Hematopoietic multipotent progenitor cell treated with erythropoietin and hydrocortisone succinate and interleukin-3 and kit ligand, for 17 days (in vitro differentiated cells): ENCODE data around the gene WWC2.

Experiments
- DNase-seq: peaks from one replicate; pipeline ENCODE4 v3.0.0-alpha.2; 2015; ENCODE audit warnings: low spot score

Gene WWC2

DNA sequence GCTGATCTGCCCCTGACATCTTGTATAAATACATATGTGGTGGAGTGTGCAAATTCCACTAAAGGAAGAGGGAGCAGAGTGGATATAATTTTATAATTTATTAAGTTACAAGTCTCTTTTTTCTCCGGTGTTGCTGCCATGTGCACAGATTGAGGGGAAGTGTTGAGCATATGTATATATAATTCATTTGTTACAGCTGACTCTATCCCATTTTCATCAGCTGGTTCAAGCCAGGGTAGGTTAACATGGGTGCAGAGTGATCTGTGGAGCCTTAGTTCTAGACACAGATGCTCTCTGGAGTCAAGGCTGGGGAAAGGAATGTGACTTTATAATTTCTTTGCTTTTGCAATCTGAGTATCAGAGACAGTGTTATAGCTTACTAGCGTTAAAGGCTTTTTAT lies 103.5 kb downstream of the WWC2 start:
- DNase-seq, result no peak

DNA sequence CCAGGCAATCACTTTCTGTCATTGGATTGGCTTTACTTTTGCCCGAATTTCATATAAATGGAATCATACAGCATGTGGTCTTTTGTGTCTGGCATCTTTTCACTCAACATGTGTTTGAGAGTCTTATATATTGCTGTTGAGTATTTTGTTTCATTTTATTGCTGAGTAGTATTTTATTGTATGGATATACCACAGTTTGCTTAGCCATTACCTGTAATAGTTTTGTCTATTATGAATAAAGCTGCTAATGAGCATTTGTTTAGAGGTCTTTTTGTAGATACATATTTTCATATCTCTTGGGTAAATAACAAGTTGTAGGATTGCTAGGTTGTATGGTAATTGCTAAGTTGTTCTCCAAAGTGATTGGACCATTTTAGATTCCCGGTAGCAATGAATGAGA lies 105.7 kb downstream of the WWC2 start:
- no peak for DNase-seq

DNA sequence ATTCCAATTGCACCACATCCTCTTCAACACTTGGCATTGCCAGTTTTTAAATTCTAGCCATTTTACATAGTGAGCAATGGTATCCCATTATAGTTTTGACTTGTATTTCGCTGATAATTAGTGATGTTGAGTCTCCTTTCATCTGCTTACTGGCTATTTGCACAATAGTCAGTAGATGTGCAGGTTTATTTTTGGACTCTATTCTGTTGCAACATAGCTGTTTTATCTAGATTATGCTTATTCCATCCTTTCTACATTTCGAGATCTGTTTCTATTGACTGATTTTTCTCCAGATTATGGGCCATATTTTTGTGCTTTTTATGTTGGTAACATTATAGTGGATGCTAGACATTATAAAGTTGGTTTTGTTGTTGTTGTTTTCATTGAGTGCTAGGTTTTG lies 106.1 kb downstream of the WWC2 start:
- DNase-seq, result no peak

DNA sequence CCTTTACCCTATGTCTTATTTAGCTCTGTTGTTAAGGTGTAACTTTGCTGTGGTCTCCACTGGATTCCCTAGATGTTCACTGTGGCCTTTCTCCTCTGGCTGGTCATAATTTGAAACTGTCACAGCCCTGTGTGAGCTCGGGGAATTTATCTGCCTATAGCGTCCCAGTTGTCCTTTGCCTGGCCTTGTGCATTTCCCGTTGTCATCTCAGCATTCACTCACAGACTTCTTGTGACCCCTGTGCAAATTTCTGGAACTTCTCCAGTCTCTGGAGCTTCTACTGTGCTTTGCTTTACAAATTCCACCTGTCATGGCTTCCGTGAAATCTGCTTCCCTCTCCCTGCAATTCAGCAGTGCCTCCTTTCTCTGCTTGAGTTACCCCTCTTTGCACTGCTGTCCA lies 106.7 kb downstream of the WWC2 start:
- no peak for DNase-seq

DNA sequence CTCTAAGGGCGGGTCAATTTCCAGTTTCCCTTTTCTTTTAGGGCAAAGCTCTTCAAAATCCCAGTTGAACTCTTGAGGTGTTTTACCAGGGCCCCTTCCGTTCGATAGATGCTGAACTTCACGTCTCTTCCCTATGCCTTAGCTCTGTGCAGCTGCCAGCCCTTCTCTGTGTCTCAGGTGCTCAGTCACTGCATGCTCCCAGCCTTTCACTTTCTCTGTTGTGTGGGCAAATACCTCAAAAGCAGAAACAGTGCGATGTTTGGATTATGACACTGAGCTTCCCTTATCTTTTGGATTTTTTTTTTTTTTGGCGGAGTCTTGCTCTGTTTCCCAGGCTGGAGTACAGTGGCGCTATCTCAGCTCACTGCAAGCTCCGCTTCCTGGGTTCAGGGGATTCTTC lies 112.5 kb downstream of the WWC2 start:
- DNase-seq, result no peak

DNA sequence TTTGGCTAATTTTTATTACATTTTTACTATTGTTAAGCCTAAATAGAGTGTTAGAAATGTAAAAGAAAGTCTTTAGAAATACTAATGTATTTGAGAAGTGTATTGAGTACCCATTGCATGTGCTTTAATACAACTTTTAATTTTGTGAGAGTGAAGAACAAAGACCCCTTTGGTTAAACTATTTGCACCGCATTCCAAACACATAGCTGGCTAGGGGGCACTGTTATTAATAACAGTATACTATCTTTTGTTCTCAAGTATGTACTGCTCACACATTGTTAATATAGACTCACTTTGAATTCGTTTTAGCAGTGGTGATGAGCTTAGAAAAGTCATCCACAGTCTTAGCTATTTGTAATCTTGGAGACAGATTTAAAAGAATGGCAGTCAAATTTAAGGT lies 114.9 kb downstream of the WWC2 start:
- DNase-seq, result no peak

DNA sequence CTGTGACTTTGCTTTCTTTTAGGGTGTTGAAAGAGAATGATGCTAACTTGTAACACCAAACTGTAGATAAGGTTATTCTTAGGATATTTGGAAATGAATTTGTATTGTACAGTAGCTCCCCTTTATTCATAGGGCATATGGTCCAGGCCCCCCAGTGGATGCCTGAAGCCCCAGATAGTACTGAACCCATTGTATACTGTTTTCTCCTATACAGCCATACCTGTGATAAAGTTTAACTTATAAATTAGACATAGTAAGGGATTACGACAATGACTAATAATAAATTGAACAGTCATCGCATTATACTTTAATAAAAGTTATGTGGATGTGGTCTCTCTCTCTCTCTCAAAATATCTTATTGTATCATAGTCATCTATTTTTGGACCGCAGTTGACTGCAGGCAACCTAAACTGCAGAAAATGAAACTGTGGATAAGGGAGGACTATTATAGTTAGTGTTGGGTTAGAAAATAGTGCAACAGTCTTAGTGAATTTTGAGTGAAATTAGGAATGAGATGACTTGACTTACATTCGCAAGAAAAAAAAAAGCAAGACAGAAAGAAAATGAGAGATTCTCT lies 115.9 kb downstream of the WWC2 start:
- DNase-seq, result no peak

DNA sequence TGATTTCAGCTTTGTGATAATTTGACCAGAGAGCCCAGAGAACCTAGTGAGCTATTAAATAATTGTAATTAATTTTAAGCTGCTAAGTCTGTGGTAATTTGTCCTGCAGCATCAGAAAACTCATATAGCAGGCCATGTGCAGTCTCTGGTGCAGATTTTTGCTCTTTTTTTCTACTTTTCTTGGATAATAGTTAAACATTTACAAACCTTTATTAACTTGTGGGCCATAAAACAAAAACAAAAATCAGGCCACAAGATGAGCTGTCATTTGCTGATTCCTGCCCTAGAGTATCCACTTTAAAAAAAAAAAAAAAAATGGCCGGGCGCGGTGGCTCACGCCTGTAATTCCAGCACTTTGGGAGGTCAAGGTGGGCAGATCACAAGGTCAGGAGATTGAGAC lies 121.2 kb downstream of the WWC2 start:
- no peak for DNase-seq

DNA sequence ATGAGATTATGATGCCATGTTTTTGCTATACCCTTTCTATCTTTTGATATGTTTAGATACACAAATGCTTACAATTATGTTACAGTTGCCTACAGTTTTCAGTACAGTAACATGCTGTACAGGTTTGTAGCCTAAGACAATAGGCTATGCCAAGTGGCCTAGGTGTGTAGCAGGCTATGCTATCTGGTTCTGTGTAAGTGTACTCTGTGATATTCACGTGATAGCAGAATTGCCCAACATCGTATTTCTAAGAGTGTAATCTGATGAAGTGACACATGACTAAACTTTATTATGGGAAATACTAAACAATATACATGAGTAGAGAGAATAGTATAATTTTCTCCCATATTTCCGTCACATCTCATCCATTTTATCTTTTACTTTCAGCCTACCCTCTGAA lies 124.0 kb downstream of the WWC2 start:
- no peak for DNase-seq

DNA sequence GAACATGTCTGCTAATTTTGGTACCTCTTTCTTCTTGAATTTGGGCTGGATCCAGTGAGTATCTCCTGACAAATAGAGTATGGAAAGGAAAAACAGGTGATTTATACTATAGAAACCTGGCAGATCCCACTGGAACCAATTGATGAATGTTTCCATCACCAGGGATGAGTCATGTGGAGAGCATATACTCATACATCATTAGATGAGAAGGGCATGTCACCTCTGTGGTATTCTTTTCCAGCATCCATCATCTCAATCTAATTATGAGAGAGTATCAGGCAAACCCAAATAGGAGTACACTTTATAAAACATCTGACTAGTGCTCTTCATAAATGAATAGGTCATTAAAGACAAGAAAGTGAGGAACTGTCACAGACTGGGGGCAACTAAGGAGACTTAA lies 130.3 kb downstream of the WWC2 start:
- DNase-seq, result no peak

DNA sequence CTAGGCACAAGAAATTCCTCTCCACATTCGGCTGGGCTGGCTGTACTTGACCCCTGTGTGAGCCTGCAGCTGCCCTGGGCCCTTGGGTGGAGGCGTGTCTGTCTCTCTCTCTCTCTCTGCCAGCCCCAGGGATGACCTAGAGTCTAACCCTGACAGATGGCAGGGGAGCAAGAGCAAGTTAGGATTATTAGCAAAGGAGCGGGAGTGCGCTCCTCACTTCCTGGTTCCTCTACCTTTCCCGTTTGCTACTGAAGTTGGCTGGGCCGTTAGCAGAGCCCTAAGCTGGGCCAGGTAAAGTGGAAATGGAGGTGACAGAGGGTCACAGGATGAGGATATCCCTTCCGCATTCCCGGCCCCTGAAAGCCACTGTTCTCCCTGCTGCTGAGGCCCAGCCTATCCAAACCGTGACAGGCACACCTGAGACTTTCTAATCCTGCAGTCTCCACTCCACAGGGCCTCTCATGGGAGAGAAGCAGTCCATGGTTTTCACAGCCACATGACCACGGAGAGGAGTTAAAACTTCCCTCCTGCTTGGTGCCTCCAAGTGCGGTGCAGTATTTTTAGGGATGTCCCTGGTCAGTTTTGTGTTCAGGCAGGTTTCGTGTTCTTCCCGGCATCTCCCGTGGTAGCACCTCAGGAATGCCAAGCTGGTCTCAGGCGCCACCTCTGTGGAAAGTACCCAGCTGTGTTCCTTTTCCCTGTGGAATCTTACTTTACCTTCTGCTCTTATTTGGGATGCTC lies 141.7 kb downstream of the WWC2 start:
- no peak for DNase-seq

DNA sequence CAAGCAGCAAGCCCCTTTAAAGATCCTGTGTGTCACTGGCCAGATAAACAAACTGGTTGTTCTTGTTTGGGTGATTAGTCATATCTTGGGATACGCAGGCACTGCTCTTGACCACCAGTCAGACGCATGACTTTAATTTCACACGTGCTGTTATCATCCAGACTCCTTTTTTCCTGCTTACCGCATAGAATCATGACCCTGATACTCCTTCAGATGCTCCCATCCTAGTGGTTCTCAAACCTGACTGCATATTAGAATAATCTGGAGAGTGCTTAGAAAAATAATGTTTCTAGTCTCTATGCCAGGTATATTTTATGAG lies 142.2 kb downstream of the WWC2 start:
- peak; percentile 51 for DNase-seq

DNA sequence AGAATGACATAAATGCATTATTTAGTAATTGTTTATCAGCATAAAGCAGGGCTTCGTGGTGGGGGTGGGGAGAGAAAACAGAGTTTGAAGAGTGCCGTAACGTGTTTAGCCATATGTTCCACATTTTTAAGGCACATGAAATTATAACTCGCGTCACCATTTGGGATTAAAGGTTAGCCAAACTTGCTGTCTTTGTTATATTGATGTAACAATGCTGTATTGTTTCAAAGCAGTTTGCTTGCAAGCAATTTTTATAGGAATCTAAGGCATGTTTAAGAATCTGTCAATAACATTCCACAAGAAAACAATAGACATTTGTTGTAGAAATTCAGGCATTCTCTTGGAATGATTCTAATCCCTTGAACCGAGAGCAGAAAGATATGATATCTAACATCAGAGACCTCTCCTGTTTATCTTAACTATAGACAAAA lies 142.7 kb downstream of the WWC2 start:
- no peak for DNase-seq

DNA sequence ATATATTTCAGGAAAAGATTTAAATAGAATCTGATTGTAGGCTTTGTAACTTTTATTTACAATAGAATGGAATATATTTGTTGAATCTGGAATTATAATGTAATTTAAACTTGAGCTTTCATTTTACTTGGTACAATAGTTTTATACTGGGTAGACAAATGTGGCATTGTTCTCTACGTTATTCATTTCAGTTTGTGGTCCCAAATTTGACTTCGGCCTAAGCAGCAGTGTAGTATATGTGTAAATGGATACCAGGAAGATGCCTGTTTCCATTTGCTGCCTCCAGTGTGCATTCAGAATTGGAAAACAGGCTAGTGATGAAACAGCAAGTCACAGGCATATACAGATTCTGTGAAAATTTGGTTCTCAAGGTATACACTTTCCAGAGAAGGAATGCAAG lies 143.2 kb downstream of the WWC2 start:
- no peak for DNase-seq

DNA sequence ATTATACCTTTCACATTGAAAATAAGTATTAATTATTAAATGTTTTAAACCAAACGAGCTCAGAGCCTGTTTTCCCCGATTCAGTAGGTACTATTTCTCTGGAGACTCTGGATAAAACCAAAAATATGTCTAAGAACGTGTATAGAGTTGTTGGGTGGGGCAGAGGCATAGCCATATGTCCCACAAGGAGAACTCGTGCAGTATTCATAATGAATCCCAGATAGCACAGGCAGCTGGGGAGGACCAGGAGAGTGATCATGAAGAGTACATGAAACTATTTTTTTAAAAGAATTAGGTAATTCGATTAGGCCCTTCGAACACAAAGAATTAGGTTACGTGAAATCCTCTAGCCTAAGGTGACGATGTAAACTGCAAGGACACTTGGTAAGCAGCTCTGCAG lies 145.0 kb downstream of the WWC2 start:
- no peak for DNase-seq

DNA sequence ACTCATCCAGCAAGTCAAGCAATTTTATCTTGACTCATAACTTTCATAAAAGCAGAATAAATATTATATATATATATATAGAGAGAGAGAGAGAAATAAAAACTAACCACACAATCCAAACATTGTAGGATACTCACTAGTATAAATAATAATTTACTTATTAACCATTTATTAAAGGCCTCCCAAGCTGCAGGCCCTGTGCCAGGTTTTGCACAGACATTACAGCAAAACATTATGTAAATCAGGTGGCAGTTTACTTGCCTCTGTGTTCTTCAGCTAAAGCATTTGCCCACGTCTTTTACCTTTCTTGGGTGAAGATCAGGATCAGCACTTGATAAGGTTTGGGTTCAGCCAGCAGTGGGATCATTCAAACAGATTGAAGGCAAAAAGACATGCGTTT lies 145.4 kb downstream of the WWC2 start:
- DNase-seq, result no peak

DNA sequence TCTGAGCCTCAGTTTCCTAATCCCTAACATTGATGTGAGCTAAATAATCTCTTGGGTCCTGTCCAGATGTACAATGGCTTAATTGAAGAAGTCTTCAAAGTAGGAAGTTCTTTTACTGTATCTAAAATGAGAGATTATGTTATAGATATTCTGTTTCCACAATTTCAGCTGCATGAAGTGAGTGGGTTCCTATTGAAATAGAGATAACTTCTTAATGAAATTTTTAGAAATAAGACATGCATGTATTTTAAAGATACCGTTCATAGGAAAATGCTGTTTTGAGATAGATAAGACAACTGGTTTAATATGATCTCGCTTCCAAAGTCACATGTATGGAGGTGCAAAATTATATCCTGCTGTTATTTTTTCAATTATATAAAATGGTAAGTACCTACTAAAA lies 149.1 kb downstream of the WWC2 start:
- DNase-seq, result no peak

DNA sequence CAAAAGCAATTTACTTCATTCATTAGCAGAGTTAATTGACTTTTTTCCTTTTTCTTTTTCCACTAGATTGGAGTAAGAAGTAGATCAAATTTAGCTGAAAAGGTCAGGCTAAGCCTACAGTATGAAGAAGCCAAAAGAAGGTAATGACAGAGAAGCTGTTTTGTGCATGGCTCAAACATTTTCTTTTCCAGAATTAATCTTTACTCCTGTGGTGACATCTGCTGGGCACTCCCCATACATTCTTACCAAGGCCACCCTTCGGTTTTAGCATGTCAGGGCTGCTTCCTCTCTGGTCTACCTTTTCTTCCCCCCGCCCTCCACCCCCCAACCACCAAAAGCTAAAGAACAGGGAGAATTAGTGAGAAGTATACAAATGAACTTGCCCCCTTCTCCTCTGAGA lies 150.8 kb downstream of the WWC2 start:
- peak; percentile 58 for DNase-seq

DNA sequence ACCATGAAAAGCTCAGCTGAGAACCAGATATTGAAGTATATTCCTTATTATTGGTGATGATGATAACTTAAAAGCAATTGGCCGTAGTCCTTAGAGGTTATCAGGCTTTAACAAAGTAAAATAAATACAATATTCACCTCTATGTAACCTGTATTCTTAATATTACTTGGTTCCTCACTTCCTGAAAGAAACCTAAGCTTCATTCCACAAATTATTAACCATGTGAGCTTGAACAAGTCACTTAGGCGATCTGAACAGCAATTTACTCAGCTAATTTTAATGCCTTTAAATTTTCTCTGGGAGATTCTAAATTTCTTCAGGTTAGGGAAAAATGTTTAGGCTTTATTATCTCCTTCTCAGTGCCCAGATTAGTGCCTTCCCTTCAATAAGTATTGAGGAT lies 151.8 kb downstream of the WWC2 start:
- no peak for DNase-seq

DNA sequence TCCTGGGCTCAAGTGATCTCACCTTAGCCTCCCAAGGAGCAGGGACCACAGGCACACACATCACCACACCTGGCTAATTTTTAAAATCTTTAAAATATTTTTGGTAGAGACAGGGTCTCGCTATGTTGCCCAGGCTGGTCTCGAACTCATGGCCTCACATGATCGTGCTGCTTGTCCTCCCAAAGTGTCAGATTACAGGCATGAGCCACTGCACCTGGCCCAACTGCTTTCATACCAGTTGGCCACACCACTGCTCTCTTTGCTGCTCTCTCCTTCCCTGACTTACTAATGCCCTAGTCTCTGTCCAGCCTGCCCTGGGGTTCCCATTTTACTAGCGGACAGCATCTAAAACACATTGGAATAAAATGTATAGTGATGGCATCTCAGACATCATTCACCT lies 153.9 kb downstream of the WWC2 start:
- DNase-seq, result no peak

DNA sequence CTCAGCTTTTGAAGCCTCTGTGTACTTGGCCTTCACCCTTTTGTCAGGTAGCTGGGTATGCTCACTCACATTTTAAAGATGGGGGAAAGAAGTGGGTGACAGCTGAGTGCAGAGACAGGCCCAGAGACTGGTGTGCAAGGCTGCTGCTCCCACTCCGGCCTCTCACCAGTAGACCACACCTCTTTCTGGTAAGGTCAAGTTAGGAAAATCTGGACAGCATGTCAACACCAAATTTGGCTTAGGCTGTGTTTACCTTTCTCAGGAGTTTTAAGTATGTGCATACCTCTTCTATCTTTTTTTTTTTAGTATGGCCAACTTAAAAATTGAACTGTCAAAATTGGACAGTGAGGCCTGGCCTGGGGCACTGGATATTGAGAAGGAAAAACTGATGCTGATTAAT lies 154.4 kb downstream of the WWC2 start:
- DNase-seq, result no peak

DNA sequence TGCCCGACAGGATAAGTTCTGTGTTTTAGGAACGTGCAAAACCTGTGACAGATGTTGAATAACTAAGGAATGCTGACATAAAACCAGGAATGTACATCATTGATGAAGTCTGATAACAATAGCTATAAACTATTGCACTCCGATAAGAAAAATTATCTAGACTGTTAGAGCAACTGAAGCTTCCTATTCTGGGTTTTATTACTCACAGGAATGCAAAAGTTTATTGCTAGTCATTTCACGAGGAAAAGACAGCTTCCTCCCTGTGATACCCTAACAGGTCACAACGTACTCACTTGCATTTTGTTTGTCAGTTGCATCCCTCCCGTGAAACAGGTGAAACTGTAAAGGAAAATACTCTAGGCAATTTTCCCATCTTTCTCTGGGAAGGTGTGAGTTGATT lies 155.1 kb downstream of the WWC2 start:
- no peak for DNase-seq

DNA sequence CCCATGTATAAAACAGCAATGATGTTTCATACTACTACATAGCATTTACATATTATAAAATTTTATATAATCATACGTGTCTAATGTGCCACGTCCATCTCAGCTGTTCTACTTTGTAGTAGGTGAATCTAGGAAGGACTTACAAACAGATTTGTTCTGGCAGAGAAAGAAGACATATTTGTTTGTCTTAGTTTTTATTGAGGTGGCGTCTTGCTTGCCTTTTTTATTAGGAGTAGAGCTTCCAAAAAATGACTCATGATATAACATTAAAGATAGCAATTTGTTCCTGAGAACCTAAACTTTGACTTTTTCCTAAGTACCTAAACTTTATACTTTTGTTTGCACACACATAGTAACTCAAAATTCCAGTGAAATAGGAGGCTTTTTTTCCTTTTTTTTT lies 156.4 kb downstream of the WWC2 start:
- DNase-seq, result no peak

DNA sequence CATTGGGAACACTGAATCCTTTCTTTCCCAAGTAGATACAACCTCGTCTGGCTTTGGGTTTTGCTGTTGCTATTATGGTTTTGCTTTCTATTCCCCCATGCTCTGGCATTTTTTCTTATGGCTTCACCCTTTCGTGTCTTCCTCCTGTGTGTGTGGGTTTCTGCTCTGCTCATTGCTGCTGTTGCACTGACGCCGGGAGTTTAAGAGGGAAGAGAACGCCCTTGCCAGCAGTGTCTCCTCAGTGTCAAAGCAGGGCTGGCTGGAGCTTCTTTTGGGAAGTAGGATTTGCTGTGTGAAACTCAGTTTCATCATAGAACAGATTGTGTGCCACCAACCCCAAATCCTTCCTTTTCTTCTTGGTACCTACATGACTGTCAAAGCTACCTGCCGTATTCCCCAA lies 157.3 kb downstream of the WWC2 start:
- no peak for DNase-seq
